Anterior cingulate cortex (tissue), 58 donors: ENCODE data around the gene UIMC1.
A peak's percentile ranks its signal among the peaks of the same experiment; 100 is the strongest.

Experiments used
- DNase-seq, 58 donors: peaks; one replicate each; lab custom pipeline; 2025; lab: John Stamatoyannopoulos, UW

UIMC1 gene

DNA sequence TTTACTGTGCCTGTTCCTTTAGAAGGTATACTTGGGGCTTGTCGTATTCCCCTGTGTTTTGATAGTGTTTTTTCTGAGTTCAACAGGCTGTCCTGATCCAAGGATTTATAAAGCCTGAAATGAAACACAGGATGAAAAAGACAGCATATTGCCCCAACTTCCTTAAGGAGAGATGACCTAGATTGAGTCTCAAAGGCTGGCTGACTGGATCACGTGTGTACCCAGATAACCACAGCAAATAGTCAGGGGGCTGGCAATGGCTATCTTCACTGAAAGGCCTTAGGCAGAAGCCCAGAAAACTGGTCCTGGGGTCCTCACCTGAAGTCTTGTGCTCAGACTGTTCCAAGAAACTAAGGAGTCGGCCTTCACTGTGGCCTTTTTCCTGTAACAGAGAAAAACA, 99.8 kb downstream of the UIMC1 start:
- no peak for DNase-seq

DNA sequence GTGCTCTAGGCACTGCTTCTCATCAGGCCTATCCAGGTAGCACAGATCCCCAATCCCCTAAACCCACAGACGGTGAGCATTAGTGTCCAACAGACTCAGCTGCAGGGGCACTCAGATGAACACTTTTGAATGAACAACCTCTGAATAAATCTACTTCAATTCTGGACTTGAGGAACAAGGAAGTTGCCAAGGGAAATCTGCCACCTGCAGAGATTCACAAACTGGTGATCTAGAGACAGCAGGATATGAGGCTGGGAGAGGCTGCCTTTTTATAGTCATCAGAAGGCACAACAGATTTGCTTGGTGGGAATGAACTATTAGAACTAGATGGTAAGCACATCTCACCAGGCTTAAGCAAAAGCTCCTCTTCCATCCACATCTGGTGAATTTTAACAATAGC, 100.5 kb downstream of the UIMC1 start:
- DNase-seq = no peak

DNA sequence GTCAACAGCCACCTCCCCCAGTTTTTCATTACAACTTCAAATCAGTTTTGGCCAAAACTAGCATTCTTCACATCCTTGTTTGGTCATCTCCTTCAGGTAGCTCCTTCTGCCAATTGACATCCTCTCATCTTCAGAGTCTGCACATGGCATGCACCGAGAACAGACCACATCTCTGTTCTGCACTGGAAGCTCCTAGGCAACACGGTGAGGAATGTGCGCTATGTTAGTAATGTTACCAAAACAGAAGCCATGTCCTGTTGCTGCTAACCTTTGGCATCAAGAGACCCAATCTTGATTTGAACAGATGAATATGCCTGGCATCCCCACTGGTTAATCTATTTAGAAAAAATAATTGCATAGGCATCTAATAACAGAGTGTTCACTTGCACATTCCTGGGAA, 102.3 kb downstream of the UIMC1 start:
- no peak for DNase-seq

DNA sequence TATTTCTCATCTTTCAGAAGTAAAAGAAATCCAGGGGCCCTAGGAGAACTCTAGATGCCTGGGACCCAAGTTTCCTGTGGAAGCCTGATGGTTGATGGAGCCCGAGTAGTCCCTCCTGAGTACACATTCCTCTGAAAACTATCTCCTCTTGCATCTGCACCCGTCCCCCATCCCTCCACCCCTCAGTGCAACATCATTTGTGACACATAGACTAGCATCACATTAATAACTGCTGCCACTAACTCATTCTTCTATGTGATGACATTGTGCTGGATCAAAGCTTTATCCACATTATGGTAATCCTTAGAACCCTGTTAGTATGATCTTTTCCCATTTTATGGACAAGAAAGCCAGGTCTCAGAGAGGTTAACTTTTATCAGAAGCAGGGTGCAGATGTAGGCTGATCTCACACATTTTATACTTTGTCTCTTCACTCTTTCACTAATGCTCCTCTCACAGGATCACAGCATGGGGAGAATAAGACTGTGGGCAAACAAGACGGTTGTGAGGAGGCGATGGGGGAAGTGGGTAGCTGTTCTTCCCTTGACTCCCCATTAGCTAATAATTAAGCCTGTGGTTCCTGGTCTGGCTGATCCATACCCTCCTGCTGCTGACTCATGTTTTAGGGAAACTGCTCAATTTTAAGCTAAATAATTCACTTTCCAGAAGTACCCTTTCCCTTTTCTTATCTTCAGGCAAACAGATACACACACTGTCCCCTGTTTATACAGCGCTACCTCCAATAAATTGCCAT, 103.5 kb downstream of the UIMC1 start:
- DNase-seq = no peak

DNA sequence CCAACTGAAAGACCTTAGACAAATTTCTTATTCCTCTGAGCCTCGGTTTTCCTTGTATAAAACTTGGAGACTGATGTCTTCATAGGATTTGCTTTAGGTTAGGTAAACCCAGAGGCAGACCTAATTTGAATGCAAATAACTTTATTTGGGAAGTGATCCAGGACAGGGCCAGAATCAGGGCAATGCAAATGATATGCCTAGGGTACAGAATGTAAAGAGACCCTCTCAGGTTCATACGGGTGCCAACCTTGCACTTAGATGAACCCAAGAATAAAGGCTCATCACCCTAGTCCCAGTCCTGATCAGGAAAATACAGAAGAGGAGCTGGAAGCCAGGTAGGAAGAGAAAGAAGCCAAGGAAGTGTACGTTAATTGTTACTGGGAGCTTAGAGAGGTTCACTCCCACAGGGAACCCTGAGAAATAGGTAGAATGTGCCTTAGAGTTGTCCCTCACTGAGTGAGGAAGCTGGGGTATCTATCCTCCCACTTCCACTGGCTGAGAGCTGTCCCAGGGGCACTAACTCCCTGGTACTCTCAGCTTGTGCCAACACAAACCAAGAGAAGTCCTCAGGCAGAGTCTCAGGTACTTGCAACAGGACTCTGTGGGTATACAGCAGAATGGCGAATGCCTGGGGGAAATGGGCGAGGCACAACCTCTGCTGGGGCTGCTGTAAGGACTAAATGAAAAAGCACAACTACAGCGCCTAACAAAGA, 104.3 kb downstream of the UIMC1 start:
- no peak for DNase-seq

DNA sequence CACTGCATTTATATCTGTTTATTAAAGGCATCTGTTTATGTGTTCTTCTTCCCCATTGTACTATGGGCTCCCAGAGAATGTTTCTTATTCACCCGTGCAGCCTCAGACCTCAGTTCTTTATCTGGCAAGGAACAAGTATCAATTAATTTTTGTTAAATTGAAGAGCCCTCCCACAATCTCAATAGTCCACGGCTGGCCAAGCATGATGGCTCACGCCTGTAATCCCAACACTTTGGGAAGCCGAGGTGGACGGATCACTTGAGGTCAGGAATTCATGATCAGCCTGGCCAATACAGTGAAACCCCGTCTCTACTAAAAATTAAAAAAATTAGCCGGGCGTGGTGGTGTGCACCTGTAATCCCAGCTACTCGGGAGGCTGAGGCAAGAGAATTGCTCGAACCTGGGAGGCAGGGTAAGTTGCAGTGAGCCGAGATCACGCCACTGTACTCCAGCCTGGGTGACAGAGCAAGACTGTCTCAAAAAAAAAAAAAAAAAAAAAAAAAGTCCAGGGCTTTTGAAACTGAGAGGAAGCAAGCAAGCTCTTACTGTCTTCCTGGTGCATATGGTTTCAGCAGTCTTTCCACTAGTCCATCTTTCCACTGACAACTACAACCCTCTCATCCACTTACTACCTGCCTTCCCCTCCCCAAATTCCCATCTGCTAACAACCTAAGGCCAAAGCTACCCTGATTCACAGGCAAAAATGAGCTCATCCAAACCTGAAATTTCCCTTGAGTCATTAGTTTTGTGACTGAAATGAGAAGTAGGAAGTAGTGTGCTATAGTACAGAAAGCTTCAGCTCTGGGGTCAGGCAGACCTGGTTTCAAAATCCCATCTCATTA, 105.1 kb downstream of the UIMC1 start:
- no peak for DNase-seq

DNA sequence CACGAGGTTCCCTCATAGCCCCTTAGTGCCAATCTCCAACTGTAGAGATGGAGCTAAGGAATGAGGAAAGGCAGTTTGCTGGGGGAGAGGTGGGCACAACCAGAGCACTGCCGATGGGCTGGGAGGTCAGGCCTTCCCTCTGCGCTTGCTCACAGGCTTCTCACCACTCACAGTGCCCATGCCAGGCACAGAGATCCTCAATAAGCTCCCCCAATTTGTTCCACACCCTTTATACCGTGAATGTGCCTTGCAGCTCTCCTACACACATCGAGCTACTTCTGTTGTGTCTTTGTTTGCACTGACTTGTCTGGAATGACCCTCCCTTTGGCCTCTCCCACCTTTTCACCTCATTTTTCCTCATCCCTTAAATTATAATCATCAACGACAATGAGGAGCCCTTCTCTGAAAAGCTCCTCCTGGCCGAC, 105.8 kb downstream of the UIMC1 start:
- DNase-seq = no peak

DNA sequence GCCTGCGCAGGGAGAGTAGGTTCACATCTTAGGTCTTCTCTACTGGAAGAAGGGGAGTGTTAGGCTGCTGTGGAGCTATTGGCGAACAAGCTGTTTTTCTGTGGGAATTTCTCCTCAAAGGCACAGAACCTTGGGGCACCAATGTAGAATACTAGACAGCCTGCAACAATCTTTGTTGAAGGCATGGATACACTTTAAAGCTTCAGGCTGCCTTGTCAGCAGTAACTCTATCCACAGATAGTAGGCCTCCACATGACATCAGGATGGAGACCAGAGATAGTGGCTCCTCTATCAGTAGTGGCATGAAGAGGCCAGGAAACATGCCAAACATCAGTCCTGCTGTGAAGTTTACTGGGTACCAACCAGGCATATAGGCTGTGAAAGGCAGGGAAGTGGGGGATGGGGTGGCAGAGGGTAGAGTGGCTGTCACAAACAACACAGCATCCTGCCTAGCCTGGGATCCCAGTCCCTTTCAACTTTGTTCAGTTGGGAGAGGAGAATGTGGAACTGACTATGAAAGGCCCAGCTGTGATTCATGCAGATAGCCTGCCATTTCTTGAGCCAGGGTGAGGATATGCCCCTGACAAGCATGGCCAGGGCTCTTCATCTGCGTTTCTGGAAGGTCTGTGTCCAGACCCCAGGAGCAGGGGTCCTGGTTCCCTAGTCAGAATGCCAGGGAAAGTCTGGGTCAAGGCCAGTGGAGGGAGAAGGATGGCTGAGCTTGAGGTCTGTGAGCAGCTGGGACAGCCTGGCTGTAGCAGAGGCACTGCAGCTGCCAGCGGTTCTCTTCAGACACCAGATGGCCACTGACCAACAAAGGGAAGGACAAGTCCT, 106.4 kb downstream of the UIMC1 start:
- DNase-seq = peak in 2 of 58 donors; percentile 28 to 48

DNA sequence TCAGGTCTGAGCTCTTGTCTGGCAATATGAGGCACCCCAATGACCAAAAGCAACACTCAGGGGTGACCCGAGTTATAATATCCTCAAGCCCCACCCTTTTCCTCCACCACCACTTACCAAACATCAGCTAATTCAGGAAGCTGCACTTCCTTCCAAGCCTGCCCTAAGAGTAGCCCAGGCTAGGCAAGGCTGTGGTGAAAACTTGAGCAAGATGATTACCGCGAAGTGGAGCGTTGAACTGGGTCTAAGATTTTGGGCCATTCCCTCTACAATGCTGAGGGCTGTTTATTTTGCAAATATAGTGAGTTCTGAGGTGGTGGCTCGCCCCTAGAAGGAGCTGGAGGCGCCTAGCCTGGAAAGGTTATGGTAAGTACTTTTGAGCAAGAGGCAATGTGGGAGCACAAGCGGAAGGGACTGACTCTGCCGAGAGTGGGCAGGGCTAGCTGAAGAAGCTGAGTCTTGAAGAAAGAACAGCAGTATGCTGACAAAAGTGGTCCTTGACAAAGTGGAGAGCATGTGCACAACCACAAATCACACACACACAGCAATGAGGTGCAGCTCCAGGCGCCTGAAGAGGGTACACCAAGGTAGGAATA, 107.2 kb downstream of the UIMC1 start, which contains the start of gene HK3:
HK3 (minus strand) TSS at position 51 of the 596 bp plus-strand sequence. CDS start 3,187 bp downstream, outside the sequence.
- DNase-seq = peak in 2 of 58 donors; percentile 11 to 18

DNA sequence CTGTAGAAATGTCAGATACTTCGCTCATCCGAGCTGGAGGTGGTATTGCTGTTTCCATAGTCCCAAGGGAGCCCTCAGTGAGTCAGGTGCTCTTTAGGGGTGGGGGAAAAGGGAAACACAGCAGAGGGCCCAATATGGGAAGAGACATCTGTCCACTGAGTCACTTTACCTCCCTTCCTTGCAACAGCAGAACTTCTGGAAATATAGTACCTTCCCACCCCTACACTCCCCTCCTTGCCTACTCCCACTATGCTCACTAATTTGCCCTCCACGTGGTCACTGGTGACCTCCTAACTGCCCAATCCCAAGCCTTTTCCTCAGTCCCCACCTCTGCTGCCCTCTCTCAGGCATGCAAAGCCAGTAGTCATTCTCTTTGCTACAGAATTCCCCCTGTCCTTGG, 109.3 kb downstream of the UIMC1 start:
- DNase-seq = no peak

DNA sequence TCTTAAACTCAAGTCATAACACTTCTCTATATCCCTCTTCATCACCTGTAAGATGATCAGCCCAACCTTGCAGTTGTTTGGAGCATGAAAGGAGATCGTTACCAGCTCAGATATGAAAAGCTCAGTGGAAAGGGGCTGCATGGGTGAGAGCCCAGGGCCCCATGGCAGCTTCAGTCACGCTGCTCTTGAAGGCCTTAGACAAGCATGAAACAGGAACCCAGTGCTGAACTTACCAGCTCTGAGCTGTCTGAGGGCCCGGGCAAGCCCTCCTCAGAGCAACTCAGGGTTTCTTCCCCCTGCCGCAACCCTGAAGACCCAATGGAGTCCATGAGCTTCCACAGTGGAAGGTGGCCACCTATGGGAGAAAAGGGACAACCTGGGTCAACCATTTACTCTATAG, 110.7 kb downstream of the UIMC1 start:
- no peak for DNase-seq

DNA sequence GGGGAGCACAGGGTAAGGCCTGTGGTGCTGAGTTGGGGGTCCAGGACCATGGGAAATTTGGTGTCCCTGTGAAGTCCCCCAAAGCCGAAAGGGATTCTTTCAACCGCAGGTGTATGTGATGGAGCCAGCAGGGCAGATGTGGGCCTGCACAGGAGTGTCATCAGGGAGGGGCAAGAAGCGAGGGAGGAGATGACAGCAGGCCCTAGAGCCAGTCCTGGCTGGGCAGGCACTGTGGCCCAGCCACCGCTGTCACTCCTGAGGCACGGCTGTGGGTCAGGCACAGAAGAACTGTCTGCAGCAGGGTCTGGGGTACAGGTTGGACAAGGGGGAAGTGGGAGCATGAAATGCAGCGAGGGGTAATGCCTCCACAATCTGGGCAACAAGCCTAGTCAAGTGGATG, 112.3 kb downstream of the UIMC1 start:
- no peak for DNase-seq

DNA sequence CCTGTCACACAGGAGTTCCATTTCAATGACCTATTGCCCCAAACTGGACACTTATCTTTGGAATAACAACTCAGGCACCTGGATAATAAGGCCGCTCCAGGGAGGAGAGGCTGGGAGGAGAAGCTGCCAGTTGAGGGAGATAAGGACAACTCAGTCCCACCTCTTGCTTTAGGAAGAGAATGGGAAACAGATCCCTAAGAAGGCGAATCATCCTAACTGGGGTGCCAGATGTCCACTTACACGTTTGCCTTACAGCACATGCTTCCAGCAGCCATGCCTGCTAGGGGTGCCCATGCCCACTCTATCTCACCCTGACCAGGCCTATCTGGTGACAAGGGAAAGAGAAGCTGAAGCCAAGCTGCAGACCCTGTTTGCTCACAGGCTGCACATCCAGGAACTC, 113.9 kb downstream of the UIMC1 start:
- DNase-seq = no peak

DNA sequence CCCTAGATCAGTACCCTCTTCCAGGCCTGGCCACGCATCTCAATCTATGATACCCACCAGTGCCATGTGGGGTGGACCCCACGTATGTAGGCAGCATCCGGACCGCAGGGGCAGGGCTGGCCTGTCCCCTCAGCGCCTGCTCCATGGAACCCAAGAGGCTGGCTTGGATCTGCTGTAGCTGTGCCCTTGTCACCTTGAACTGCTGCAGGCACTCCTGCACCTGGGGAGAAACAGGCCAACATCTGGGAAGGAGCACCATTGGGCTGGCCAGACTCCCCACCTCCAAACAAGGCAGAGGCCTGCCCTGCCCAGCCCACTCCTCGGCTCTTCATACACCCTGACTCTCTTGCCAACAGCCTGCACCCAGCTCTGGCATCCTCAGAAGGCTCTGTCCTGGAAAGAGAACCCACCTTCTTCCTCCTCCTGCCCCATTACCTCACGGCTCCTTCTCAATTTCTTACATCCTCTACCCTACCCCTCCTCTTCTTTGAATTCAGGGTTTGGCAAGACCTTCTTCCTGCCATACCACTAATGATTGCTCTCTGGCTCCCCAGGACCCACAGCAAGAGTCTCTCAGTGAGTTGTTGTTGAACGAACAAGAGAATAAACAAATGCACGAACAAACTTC, 115.1 kb downstream of the UIMC1 start:
- no peak for DNase-seq

DNA sequence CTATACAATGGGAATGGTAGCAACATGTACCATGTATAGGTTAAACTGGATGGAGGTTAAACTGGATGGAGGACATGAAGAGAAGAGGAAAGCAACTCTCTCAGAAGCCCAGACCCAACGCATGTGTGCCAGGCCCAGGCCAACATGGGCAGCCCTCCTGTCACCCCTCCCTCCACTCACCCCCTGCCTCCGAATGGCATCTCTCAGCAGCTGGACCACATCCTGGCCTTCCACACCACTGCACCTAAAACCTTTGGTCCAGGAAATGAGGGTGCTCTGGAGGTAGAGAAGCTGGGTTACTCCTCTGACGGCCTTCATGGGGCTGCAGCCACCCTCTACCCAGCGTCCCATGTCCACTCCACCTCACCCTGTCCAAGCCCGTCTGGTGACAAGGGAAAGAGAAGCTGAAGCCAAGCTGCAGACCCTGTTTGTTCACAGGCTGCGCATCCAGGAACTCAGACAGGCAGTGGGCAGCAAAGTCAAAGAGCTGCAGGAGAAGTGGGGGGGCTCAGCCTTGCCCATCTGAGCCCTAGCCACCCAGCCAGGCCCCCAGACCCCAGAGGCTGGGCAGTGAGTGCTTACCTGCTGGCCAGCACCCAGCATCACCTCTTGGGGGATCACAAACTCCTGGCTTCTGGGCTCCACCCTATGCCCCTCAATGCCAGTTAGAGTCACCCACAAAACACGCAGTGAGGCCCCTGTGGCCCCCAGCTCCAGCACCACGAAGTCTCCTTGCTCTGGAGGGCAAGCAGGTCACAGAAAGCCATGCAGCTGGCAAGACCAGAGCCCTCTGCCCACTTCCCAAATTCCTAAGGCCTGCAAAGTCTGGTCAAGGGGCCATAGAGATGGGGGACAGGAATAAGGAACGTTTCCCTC, 115.9 kb downstream of the UIMC1 start:
- DNase-seq = no peak

DNA sequence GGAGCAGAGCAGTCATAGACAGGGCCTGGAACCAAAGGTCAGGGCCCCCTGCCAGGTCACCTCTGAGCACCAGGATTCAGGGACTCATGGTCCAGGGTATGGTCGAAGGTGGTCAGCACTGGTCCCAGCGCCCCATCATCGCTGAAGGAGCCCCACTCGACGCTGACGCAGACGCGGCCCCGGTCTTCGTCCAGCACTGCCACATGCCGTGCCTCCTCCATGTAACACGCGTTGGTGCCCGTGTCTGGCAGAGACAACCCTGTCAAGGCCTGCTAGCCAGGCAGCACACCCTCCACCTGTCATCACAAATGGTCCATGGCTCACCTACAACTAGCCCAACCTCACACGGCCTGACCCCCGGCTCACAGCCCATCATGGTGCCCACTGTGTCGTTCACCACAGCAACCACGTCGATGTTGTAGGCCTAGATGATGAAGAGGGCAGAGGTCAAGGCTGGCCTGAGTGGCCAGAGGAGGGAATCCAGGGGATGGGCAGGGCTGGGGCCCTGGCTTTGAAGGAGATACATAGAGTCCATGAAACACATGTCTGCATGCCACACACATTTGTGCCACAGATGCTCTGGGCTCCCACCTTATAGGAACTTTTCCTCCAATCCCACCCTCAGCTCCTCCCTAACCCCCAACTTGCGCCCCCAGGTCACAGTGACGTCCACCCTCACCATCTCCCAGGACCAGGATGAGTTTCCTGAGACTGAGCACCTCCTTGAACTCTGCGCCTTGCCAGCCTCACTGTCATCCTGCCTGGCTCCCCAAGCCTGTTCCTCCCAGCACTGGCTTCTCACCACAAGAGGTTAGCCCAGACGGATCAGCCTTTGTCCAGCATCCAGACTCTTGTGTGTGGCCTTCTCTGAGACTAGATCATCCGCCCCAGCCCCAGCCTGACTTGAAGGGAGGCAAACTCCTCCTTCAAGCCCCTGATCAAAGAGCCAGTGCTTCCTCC, 117.0 kb downstream of the UIMC1 start:
- DNase-seq = no peak

DNA sequence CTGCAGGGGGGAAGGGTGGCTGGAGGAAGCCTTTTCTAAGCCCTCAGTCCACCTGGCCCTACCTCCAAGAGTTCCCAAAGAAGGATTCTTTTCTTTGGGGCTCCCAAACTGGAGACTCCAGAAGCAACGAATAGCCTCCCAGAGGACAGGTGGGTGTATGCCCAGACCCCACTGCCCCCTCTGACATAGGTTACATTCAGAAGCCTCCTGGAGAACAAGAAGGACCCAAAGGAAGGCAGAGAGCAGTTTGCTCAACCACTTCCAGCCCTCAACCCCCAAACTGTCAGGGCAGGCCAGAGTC, 117.8 kb downstream of the UIMC1 start:
- no peak for DNase-seq
